ENCODE data around the gene CHCHD3.

CHCHD3 gene

DNA sequence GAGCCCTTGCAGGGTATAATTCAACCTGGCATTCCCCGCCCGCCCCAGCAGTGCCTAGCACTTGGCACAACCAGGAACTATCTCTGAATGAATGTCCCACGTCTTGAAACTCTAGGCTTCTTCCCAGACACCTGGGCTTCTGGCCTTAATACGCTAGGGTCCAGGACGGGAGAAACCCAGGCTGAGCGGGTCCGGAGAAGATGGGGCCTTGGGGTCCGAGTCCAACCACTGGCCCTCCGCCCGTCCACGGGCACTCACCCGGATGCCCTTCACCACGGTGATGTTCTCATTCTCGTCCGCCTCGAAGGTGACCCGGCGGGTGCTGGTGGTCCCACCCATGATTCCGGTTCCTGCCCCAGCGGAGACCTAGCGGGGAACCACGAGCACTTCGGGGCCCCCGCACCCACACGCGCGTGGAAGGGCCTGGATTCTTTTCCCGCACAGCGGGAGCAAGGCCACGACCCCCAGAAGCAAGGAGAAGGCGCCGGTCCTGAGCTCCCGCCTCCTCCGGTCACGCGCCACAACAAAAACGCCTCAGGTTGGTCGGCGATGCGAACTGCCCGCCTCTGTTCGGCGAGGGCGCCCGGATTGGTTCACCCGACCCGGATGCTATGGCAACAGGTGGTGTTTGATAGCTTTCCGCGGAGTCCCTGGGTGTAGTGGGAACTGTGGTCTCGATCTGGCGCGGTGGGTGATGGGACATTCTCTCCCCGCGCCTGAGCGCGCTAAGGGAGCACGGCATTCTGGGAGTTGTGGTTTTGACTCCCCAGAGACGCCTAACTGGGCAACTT lies at the start of gene CHCHD3:
CHCHD3 (minus strand) TSS at position 492 of the 791 bp plus-strand sequence; CDS start at position 339, 153 bp downstream.
- DNase-seq, result peak; percentile 96

DNA sequence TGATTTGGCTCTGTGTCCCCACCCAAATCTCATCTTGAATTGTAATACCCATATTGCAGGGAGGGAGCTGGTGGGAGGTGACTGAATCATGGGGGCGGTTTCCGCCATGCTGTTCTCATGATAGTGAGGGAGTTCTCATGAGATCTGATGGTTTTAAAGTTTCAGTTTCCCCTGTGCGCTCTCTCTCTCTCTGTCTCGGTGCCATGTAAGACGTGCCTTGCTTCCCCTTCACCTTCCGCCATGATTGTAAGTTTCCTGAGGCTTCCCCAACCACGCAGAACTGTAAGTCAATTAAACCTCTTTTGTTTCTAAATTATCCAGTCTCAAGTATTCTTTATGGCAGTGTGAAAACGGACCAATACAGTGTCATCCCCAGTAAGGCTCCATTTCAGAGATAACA lies 48.3 kb upstream of the CHCHD3 start:
- DNase-seq, result no peak

DNA sequence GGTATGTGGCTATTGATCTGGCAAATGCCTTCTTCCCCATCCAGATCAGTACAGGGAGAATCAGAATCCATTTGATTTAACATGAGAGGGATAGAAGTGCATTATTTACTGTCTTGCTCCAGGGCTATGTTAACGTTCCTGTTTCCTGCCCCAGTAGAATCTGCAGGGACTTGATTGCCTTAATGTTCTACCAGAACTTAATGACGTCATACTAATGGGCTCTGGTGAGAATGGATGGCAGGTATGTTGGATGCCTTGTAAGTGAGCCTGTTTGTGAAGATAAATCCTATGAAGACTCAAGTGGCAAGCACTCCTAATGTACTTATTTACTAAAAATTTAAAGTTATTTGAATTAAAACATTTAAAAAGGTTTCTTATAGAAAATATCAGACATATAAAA lies 44.5 kb upstream of the CHCHD3 start:
- DNase-seq, result no peak

DNA sequence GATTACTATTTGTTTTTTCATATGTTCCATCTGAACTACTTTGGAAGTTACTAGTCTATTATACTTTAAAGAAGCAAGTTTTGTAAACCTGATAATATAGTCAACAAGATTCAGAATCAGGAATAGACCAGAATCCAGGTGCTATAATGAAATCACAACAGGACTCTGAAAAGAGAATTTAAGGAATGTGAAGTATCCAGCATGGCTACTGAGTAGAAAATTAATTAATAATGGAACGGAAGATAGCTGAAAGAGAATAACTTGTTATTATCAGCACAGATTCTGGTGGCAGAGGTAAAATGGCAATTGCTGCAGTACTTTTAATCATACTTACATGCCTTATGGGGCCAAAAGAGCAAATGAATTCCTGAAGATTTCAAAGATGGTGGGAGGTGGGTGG lies 43.1 kb upstream of the CHCHD3 start:
- no peak for DNase-seq

DNA sequence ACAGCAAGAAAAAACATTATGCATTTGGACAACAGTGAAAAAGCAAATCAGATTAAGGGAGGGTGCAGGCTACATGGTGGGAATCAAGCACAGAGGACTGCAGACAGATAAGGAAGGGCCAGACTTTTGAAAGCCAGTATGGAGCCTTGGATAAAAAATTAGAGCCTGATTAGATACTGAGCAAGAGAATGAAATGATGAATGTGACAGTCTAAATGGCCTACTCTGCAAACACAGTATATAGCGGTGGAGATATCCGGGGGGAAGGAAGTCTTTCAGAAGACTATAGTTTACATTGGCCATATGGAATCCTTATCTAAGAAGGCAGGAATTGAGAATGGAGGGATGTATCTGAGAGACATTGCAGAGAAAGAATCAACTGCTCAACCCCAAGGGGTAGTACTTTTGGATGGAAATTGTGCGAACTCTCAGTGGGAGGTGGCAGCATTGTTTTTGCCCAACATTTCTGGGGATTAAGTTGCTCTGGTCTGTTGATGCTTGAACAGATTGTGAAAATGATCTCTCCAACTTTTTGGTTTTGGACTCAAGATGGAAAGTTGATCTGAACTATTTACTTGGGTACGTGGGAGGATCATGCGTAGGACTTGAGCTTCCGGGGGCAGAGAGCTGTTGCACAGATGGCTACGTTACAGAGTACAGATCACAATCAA lies 39.4 kb upstream of the CHCHD3 start:
- no peak for DNase-seq

DNA sequence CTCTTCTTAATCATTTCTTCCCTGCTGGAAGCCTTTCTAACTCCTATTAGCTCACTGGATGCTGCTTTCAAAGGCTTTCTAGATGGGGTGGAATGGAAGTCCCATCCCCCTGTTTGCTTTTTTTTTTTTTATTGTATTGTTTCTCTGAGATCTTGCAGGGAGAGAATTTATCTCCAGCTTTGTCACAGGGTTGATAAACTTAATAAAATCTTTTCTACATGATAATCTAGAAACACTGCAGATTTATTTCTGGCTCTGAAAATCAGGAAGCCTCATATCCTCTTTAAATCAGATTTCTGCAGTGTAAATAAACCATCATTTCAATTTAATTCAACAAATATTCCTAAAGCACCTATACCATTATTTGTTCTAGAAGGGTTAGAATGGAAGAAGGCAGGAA lies 37.2 kb upstream of the CHCHD3 start:
- DNase-seq, result no peak

DNA sequence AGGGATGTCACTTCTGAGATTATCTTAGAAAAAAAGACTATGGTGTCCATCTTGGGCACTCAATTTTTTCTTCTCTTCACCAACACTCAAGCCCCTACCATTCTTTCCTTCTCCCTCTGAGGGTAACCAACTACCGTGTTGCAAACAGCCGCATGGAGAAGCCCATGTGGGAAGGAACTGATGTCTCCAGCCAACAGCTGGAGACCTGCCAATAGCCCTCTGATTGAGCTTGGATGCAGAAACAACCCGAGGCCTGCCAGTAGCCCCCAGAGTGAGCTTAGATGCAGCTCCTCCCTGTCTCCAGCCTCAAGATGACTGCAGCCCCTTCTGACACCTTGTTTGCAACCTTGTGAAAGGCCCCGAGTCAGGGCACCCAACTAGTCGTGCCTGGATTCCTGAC lies 36.4 kb upstream of the CHCHD3 start:
- no peak for DNase-seq

DNA sequence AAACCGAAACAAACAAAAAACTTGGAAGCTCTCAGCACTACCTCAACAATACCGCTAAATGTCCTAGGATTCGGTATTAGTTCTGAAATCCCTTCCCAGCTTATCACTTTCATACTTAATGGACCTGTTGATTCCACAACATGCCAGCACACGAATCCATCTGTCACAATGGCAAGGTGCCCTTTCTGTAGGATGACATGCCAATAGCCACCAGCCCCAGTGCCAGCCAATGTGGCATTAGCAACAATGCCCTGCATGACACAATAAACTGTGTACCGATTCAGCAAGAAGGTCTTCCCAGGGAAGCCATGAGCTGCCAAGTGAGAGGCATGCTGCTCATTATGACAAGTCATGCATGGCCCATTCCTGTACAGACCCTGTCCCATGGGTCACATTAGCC lies 35.6 kb upstream of the CHCHD3 start:
- DNase-seq, result no peak

DNA sequence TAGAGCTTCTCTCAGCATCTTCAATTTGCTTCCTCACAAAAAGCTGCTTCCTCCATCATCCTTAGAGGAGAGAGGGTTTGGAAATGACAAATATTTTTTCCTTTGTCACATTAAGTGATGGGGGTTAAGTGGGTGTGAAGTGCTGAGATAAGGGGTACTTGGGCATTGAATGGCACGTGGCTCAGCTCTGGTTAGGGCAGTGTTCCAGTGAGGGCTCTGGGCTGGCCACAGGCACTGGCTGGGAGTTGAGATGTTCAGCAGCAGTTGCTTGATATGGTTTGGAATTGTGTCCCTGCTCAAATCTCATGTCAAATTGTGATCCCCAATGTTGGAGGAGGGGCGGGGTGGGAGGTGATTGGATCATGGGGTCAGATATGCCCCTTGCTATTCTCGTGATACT lies 33.7 kb upstream of the CHCHD3 start:
- DNase-seq, result no peak

DNA sequence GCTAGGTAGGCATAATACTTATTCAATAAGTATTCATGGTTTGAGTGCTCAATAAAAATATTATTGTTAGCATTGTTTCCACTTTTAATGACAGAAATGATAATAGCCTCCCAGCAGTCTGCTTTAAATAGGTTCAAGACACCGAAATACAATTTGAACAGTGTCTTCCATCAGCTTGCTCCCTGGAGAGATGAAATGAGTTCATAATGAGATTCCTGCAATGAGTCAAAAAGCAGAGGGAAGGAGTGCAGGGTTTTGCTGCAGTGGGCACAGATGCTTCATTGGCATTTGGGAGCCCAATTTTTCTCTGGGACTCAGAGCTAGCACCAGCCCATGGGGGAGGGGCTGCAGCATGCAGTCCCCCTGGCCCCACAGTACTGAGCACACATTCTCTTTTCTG lies 32.6 kb upstream of the CHCHD3 start:
- no peak for DNase-seq

DNA sequence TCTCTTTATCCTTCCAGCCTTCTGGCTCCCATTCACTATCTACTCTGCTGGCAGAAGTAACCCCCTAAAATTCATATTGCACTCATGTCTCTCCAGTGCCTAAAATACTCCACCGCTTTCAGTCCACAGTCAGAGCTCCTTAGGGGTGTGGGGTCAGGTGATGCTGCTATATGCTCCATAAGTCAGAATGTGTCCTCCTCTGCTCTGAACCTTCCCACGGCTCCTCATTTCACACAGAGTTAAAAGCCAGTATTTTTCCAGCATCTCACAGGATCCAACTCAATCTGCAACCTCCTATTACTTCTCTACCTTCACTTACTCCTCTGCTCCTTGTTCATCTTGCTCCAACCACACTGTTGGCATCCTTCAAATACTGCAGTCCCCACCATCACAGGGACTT lies 31.1 kb upstream of the CHCHD3 start:
- DNase-seq, result no peak

DNA sequence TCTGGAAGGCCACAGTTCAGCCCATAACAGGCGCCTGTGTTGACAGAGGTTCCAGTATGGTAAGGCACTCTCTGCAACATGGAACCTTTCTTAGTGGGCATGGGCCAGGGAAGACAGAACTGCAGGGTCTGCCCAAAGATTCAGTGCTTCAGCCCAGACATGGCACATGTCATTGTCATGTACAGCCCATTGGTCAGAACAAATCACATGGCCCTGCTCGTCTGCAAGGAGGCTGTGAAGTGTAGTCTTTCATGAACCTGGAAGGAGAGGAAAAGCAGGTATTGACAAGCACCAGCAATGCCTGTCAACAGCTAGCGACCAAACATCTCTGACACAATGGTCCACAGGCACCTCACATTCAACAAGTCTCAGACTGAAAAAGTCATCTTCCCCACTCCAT lies 30.4 kb upstream of the CHCHD3 start:
- DNase-seq, result no peak

DNA sequence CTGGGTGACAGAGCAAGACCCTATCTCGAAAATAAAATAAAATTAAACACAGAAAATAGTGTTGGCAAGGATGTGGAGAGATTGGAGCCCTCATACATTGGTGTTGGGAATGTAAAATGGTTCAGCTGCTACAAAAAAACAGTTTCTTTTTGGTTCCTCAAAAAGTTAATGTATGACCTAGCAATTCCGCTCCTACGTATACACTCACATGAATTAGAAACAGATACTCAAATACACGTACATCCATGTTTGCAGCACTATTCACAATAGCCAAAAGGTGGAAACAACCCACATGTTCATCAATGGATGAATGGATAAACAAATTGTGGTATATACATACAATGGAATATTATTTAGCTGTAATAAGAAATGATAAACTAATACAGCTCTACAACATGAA lies 28.4 kb upstream of the CHCHD3 start:
- no peak for DNase-seq

DNA sequence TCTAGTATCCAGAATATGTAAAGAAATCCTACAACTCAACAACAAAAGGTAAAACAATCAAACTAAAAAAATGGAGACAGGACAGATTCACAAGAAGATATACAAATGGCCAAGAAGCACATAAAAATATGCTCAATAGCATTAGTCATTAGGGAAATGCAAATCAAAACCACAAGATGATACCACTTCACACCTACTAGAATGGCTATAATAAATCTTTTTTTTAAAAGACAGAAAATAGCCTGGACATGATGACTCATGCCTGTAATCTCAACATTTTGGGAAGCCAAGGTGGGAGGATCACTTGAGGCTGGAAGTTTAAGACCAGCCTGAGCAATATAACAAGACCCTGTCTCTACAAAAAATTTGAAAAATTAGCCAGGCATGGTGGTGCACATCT lies 27.9 kb upstream of the CHCHD3 start:
- DNase-seq, result no peak

DNA sequence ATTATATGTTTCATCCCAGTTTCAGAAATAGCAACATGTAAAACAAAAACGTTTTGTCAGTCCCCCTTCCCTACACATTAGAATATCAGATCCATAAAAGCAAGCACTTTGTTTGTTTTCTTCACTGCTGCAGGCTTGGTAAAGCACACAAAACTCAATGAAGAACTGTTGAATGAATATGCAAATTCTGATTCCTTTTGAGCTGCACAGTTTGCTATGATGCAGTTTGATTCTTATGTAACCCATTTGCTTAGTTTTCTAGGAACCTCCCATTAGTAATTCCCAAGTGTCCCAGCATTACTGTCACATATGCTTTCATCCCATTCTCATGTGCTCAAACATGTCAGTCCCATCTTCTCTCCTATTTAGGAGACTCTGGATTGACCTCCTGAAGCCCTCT lies 26.1 kb upstream of the CHCHD3 start:
- no peak for DNase-seq

DNA sequence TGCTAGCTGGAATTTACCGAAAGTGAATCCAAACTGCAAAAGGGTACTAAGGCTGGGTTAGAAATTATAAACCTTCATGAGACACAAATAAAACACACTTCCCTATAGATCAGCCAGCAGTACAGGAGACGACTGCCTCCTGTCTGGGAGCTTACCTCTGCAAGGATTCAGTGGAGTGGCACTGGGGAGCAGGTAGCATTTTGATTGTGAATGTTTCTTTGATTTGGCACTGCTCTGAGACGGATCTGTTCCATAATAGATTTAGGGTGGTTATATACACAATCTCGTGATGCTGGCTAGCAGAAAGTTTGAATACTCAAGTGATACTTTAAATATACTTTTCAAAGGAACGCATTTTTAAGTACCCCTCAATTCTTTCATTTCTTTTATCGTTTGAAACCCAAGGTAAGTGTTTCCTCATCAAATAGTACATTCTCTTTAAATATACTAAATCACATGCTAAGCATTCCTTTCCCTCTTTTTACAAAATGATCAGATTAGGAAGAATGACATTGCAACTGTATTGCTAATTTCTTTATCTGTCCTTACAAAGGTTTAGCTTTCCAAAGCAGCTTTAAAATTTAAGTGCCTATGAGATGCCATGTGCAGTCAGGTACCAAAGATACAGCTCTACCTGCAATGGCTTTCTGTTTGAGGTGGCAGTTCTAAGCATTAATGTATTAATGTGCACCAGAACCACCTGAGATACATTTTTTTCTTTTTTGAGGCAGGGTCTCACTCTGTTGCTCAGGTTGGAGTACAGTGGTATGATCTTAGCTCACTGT lies 20.6 kb upstream of the CHCHD3 start:
- DNase-seq, result no peak

DNA sequence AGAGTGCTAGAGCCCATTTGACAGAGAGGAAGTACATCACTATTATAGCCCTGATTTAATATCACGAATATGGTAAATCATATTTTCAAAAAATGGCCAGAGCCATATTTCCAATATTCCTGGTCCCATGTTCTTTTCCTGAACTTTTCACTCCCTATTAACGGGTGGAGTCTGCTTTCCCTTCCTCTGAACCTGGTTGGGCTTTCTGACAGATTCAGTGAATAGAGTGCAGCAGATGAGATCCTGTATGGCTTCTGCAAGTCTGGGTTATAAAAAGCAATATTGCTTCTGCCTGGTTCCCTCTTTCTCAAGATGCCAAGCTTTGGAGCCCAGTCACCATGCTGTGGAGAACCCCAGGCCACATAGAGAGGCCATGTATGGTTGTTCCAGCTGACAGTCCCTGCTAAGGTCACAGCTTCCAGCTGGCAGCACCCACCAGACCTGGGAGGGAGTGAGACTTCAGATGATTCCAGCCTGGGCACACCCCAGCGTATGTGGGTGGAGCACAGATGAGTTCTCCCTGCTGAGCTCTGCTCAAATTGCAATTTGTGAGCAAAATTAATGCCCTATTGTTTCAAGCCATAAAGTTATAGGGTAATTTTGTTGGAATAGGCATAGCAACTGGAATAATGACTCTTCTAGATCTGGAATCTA lies 17.9 kb upstream of the CHCHD3 start:
- no peak for DNase-seq

DNA sequence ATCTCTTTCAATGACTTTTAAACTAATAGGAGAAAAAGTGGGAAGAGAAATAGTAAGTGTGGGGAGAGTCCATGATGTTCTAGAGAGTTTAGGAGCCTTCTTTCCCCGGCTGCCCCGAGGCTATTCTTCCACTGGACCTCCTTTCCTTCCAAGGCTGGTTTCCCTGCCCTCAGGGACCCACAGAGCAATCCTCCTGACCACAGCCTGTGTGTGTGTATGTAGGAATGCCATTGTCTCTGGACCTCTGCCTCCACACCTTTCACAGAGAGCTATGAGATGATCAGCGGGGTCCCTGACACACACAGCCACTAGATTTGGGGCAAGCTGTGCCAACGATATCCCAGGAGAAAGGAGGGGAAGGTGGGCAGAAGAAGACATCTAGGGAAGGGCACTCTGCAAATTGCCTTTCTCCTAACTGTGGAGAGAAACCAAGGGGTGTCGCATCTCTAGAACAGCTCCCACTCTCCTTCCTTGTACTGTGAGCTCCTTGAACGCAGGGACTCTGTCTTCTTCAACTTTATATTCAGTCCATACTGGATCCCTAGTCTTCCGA lies 13.3 kb upstream of the CHCHD3 start:
- no peak for DNase-seq

DNA sequence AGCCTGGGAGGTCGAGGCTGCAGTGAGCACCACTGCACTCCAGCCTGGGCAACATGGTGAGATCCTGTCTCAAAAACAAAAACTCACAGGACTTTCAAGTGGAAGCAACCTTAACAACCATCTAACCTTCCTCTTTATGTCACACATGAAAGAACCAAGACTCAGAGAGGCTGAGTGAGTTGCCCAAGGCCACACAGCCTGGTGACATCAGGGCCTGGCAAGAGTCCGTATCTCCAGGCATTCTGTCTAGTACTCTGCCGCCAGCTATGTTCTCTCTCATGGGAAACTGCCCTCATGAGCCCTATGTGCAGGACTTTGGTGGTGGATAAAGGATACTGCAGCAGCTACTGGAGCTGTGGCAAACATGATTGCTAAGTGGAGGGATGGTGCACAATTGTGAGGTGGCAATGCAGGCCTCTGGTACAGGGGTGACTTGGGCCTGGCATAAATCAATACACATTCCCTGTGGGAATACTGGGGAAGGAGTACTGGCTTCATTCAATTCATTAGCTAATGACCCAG lies 10.1 kb upstream of the CHCHD3 start:
- DNase-seq, result no peak

DNA sequence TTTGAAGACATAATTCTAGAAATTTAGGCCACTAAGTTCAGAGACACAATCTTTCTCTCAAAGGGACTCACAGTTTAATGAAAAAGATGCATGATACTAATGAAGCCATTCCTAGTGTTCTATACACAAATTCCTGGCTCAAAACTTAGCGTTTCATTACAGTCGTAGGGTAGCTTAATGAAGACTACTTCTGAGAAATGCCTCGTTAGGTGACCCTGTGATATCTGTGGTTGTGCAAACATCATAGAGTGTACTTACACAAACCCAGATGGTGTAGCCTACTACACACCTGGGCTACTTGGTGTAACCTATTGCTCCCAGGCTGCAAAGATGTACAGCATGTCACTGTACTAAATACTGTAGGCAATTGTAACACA lies 488 bp upstream of the CHCHD3 start:
- no peak for DNase-seq

DNA sequence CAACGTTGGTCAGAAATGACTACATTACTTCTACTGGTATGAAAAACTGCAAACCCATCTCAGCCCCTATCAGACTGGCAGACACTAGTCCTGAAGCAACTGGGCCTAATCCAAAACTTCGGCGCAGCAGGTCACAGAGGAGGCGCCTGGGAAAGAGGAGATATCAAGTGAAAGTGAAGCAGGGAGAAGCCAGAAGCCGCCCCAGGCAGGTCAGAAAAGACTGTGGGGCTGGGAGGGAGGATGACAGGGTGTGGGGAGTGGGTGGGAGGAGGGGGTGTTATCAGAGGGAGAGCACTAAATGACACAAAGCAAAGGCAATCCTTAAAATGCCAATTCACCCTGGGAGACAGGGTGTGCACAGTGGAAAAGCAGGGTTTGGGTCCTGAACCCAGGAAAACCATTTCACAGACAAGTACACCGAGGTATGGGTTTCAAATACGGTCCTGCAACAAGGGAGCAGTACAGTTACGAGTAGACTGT lies 731 bp downstream of the CHCHD3 start:
- peak; percentile 17 for DNase-seq

DNA sequence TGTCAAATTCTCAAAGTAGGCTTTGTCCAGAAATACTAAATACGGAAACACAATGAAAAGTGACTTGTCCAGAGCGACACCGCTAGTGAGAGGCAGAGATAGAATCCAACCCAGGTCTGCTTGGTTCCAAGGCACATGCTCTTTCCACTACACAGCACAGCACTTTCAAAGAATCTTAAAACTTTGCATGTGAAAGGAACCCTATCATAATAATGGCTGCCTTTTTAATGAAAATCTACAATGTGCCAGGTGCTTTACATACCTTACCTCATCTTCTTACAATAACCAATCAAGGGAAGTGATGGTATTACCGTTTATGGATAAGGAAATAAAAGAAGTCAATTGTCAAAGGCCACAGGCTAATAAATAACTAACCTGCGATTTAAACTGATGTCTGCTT lies 2.6 kb downstream of the CHCHD3 start:
- no peak for DNase-seq

DNA sequence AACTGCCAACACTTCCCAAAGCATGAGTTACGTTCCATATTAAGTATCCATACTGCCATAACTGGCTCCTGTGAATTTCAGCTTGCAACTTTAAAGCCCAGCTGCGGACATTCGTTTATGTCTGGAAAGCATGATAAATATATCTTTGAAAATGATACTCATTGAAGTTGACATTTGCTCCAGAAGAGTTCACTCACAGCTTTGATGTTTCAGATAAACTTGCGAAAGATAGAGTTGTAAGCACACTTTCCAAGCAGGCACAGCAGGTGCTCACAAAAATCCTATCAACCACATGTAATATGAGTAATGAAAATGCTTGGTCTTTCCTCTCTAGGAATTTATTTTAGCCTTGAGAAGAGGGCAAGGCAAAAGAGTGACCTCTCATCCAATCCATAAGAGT lies 4.5 kb downstream of the CHCHD3 start:
- DNase-seq, result no peak
